NCI-H1694 treated with DMSO at 0.1 percent for 48 hours (cell line): ENCODE data around the gene MYO10.
A peak's percentile ranks its signal among the peaks of the same experiment; 100 is the strongest.
"Not testable (repeated sequence)": the region's sequence is repeated elsewhere in the genome, so short reads cannot be mapped to it uniquely, and the experiment has no call there.

Source experiments
- DNase-seq: peaks from one replicate; lab custom pipeline; 2025; lab: John Stamatoyannopoulos, UW

The MYO10 gene

GRCh38 chr5:16781828-16782626 is 154.1 kb downstream of the MYO10 start:
- DNase-seq = no peak

- DNase-seq = peak; percentile 73
Observed at GRCh38 chr5:16780325-16780724, 155.8 kb downstream of the MYO10 start.

GRCh38 chr5:16777432-16777831 is 158.7 kb downstream of the MYO10 start:
- no peak for DNase-seq

GRCh38 chr5:16776611-16777251 is 159.4 kb downstream of the MYO10 start:
- DNase-seq = no peak

- no peak for DNase-seq
Observed at GRCh38 chr5:16774806-16775205, 161.3 kb downstream of the MYO10 start.

- DNase-seq = no peak
Observed at GRCh38 chr5:16773991-16774390, 162.1 kb downstream of the MYO10 start.

- no peak for DNase-seq
Observed at GRCh38 chr5:16772556-16772955, 163.5 kb downstream of the MYO10 start.

- DNase-seq = no peak
Observed at GRCh38 chr5:16768184-16768583, 167.9 kb downstream of the MYO10 start.

- DNase-seq = no peak
Observed at GRCh38 chr5:16763211-16763610, 172.9 kb downstream of the MYO10 start.

- no peak for DNase-seq
Observed at GRCh38 chr5:16759147-16759773, 176.8 kb downstream of the MYO10 start.

- DNase-seq = no peak
Observed at GRCh38 chr5:16757989-16758501, 178.0 kb downstream of the MYO10 start.

- DNase-seq = not testable (repeated sequence)
Observed at GRCh38 chr5:16757577-16757976, 178.5 kb downstream of the MYO10 start.

GRCh38 chr5:16757146-16757545 is 178.9 kb downstream of the MYO10 start:
- DNase-seq = no peak

- no peak for DNase-seq
Observed at GRCh38 chr5:16756692-16757091, 179.4 kb downstream of the MYO10 start.

GRCh38 chr5:16755641-16756040 is 180.4 kb downstream of the MYO10 start:
- DNase-seq = no peak

GRCh38 chr5:16754601-16755000 is 181.5 kb downstream of the MYO10 start:
- DNase-seq = no peak

GRCh38 chr5:16754086-16754485 is 182.0 kb downstream of the MYO10 start:
- DNase-seq = no peak

- DNase-seq = no peak
Observed at GRCh38 chr5:16750445-16750844, 185.6 kb downstream of the MYO10 start.

GRCh38 chr5:16749626-16750025 is 186.5 kb downstream of the MYO10 start:
- no peak for DNase-seq

- DNase-seq = no peak
Observed at GRCh38 chr5:16744164-16744880, 191.8 kb downstream of the MYO10 start.

- DNase-seq = no peak
Observed at GRCh38 chr5:16742938-16743337, 193.2 kb downstream of the MYO10 start.

- DNase-seq = no peak
Observed at GRCh38 chr5:16740811-16741392, 195.2 kb downstream of the MYO10 start.
